Loucy (cell line): ENCODE data around the gene LTBP1.

Experiments
- EZH2phosphoT487 ChIP-seq: fragments of 200-600 bp; IDR thresholded peaks from 2 replicates; pipeline ENCODE4 v1.6.1; 2018; ENCODE audit warnings: antibody characterized with exemption, mild to moderate bottlenecking, moderate library complexity, borderline replicate concordance
- TF ChIP-seq, protein P1 (sequence below): fragments of 200-600 bp; sonication (generic); conservative IDR thresholded peaks from 2 replicates; pipeline ENCODE4 v1.5.1; 2014; ENCODE audit warnings: mild to moderate bottlenecking, antibody characterized with exemption, low read length

DNA sequence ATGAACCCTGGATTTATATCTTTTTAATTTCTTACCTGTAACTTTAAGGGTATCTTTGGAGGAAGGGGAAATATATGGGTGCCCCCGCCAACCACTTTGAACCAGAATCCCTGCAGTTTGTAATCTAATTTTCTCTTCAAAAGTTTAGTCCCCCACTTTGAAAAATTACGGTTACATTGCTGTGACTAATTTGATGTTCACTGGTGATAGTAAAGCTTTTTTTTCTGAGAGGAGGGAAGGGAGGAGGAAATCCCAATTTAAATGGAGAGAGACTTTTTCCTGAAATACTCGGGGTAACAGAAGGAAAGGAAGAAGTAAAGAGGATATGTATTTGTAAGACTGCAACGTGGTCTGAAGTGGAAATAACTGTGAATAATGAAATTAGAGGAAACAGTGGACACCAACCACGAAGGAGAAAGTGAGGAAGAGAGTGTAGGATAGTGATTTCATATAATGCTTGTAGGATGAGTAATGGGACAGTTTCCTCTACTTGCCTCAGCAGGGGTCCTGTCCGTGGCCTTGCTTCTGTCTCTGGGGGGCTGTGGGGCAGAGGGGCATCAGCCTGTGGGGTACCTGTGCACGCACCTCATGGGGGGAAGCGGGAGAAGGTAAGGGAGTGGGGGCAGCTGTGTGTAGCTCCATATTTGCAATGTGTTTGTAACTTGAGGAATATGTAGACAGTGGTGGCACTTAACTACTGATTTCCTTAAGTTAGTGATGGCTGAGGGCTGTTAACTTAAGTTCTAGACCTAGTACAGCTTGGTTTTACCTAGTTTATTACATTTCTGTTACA, 161.1 kb downstream of the LTBP1 start:
- TF ChIP-seq, protein P1, sequence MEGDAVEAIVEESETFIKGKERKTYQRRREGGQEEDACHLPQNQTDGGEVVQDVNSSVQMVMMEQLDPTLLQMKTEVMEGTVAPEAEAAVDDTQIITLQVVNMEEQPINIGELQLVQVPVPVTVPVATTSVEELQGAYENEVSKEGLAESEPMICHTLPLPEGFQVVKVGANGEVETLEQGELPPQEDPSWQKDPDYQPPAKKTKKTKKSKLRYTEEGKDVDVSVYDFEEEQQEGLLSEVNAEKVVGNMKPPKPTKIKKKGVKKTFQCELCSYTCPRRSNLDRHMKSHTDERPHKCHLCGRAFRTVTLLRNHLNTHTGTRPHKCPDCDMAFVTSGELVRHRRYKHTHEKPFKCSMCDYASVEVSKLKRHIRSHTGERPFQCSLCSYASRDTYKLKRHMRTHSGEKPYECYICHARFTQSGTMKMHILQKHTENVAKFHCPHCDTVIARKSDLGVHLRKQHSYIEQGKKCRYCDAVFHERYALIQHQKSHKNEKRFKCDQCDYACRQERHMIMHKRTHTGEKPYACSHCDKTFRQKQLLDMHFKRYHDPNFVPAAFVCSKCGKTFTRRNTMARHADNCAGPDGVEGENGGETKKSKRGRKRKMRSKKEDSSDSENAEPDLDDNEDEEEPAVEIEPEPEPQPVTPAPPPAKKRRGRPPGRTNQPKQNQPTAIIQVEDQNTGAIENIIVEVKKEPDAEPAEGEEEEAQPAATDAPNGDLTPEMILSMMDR = no peak
- no peak for TF ChIP-seq EZH2phosphoT487
